ENCODE data around the gene KCTD7.
A peak's percentile ranks its signal among the peaks of the same experiment; 100 is the strongest.
"Not testable (repeated sequence)": the region's sequence is repeated elsewhere in the genome, so short reads cannot be mapped to it uniquely, and the experiment has no call there.

Gene KCTD7

GRCh38 chr7:66682350-66683093 lies 53.8 kb downstream of the KCTD7 start:
- DNase-seq (ENCODE audit: low read depth), result peak; percentile 45

- DNase-seq (ENCODE audit: low read depth), result peak; percentile 46
Observed at GRCh38 chr7:66683094-66683769, 54.6 kb downstream of the KCTD7 start.

GRCh38 chr7:66683770-66684123 lies 55.1 kb downstream of the KCTD7 start:
- no peak for DNase-seq (ENCODE audit: low read depth)

GRCh38 chr7:66685663-66686062 lies 57.0 kb downstream of the KCTD7 start:
- DNase-seq (ENCODE audit: low read depth), result not testable (repeated sequence)

GRCh38 chr7:66687186-66687585 lies 58.5 kb downstream of the KCTD7 start:
- DNase-seq (ENCODE audit: low read depth), result no peak

- DNase-seq (ENCODE audit: low read depth), result not testable (repeated sequence)
Observed at GRCh38 chr7:66687672-66688071, 59.0 kb downstream of the KCTD7 start.

- DNase-seq (ENCODE audit: low read depth), result no peak
Observed at GRCh38 chr7:66689081-66689480, 60.4 kb downstream of the KCTD7 start.

GRCh38 chr7:66693331-66693730 lies 64.7 kb downstream of the KCTD7 start:
- no peak for DNase-seq (ENCODE audit: low read depth)

Data from iris pigment epithelial cell (primary cell).